ENCODE measurements around the gene HOXB2. TPM values are rescaled to one million over a fixed set of nuclear protein-coding genes. Genes with fewer than 3 reads are reported as not detected.

Gene HOXB2
- total RNA-seq, 1 donor from 2014 or later = 46.6 TPM

DNA sequence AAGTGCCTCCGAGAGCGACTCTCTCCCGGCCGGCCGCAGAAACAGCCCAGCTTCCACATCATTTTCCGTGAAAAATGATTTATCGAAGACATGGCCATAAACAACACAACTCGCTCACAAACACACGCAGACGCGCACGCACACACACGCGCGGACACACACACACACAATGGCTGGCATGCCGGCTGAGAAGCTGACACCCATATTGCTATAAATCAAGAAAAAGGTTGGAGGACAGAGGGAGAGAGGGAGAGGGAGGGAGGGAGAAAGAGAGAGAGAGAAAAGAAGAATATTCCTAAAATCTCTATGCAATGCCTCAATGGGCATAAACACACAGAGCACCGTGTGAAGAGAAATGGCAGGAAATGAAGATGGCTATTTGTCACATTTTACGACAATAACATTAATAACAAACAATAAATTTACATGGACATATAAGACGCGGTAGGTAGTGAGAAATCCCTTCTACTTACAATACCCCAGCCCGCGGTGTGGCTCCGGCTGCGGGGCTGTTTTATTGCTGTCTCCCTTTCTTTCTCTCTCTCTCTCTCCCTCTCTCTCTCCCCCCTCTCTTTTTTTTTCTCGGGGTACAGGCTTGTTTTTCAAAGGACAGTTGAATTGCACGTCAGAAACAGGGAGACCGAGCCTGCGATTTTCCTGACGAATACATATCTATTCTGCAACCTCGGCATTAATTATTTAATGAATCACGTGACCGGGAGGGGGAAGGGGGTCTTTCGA, 23.8 kb upstream of the HOXB2 start:
- peaks cover 13% of the 10 kb centered on the region for H3K36me3 Mint-ChIP-seq
- H3K27me3 Mint-ChIP-seq (ENCODE audit: low read depth) = no peaks in the 10 kb centered on the region
- no peak overlapping the region for H3K27ac Mint-ChIP-seq
- H3K9me3 Mint-ChIP-seq = no peaks in the 10 kb centered on the region
- no peak for DNase-seq (ENCODE audit: low spot score in 2 of 2, unreplicated experiment in 2 of 2)
- no peak for TF ChIP-seq CTCF (IDR thresholded peaks at IDR 0.05; ENCODE audit: unreplicated experiment)
- H3K4me3 Mint-ChIP-seq = no peak overlapping the region
- peaks cover 50% of the 10 kb centered on the region for H3K4me1 Mint-ChIP-seq

DNA sequence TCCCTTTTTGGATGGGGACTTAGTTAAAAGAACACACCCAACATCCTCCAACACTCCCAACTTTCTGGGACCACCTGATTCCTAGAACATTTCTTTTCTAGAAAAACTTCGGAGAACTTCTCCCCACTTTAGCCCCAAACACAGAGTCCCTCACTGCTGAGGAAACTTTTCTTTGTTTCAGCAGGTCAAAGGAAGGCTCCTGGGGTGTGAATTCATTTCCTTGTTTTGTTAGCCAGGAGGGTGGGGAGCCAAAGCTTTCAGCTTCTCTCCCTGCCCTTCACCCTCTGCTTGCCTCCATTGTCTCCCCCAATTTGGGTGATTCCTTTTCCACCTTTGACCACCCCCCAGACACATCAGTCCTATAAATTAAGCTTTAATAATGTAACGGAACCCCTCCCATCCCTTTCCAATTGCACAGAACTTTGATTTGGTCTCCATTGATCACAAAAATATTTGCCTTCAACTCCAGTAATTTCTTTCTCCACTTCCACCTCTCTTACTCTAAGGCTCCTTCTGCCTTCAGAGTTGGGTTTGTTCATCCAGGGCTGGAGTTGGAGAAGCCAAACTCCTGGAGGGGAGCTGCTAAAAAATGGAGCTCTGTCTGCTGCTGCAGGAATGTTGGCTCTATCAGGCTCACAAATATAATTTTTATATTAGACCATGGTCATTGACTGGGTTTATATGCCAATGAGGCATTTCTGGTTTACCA, 22.9 kb upstream of the HOXB2 start:
- H3K27me3 Mint-ChIP-seq (ENCODE audit: low read depth) = no peaks in the 10 kb centered on the region
- H3K36me3 Mint-ChIP-seq = peaks cover 9% of the 10 kb centered on the region
- no peak for DNase-seq (ENCODE audit: low spot score in 2 of 2, unreplicated experiment in 2 of 2)
- H3K4me1 Mint-ChIP-seq = peaks cover 50% of the 10 kb centered on the region
- no peak overlapping the region for H3K4me3 Mint-ChIP-seq
- H3K9me3 Mint-ChIP-seq = no peaks in the 10 kb centered on the region
- no peak overlapping the region for H3K27ac Mint-ChIP-seq
- no peak for TF ChIP-seq CTCF (IDR thresholded peaks at IDR 0.05; ENCODE audit: unreplicated experiment)

DNA sequence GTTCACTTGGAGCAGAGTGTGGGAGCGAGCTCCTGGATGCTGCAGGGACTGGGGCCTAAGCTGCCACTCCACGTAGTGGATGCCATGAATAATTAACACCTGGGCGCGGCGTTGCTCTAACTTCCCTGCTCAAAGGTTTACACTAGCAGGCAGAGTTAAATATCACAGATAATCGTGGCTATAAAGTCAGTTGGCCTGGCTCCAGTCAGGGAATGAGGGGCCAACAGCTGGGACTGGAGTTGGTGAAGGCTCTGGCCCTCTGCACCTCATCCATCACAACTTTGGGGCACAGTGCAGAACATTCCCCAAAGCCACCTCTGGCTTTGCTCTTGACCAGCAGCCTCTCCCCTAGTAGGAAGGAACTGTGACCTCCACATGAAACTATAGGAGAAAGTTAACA, 22.3 kb upstream of the HOXB2 start:
- H3K4me1 Mint-ChIP-seq = peaks cover 50% of the 10 kb centered on the region
- no peak for TF ChIP-seq CTCF (IDR thresholded peaks at IDR 0.05; ENCODE audit: unreplicated experiment)
- DNase-seq (ENCODE audit: low spot score in 2 of 2, unreplicated experiment in 2 of 2) = no peak
- H3K9me3 Mint-ChIP-seq = no peaks in the 10 kb centered on the region
- no peaks in the 10 kb centered on the region for H3K27me3 Mint-ChIP-seq (ENCODE audit: low read depth)
- H3K4me3 Mint-ChIP-seq = no peak overlapping the region
- H3K27ac Mint-ChIP-seq = no peak overlapping the region
- peaks cover 6% of the 10 kb centered on the region for H3K36me3 Mint-ChIP-seq

DNA sequence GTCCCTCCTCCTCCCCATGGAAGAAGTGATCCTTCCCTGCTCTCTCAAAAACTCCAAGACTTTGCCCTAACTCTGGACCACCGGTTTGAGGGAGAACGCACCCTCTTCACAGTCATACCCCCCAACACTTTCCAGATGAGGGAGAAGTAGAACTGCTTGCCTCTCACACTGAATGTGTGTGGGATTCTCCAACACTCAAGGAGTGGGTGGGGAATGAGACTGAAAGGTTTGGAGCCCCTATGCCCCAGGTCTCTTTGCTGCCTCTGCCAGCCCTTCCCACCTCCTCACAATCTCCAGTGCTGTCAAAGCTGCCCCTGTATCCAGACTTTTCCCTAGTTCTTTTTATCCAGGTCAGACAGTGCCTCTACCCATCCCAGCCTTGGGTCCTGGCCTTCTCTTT, 21.8 kb upstream of the HOXB2 start:
- Mint-ChIP-seq H3K9me3 (no peaks in the 10 kb centered on the region), H3K27ac (no peak overlapping the region), H3K27me3 (ENCODE audit: low read depth) (no peaks in the 10 kb centered on the region), H3K4me3 (no peak overlapping the region), H3K4me1 (peaks cover 50% of the 10 kb centered on the region), H3K36me3 (peaks cover 7% of the 10 kb centered on the region)
- DNase-seq (ENCODE audit: low spot score in 2 of 2, unreplicated experiment in 2 of 2) = no peak
- TF ChIP-seq CTCF (IDR thresholded peaks at IDR 0.05; ENCODE audit: unreplicated experiment) = no peak

DNA sequence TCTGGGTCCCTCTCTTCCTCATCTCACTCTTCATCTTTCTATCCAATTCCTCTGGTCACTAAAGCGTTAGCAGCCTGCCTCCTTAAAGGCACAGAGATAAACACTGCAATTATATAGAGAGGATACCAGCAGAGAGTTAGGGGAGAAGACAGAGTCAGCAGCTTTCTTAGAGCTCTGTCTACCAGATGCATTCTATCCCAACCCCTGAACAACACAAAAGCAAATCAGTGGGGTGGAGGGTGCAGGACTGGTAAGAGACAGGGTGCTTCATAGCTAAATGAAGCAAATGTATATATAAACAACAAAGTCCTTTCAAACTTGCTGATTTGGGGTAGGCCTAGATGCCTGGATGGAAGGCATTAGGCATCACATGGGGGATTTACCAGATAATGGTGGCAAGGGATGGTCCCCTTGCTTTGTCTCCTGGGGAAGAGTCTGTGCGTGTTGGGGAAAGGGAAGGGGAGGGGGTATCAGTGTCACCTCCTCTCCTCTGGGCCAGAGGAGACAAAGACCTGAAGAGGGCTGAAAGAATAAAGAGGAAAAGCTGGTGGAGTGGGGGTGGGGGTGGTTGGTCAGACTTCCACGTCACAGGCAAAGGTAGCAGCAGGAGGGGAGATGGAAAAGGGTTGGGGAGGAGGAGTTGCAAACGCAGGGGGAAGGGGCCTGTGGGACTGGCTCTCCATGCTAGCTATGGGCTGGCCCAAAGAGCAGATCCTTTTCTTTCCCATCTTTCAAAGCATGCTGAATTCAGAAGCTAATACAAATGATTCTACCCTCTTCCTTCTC, 21.2 kb upstream of the HOXB2 start:
- TF ChIP-seq CTCF (IDR thresholded peaks at IDR 0.05; ENCODE audit: unreplicated experiment) = no peak
- Mint-ChIP-seq H3K27me3 (ENCODE audit: low read depth) (no peaks in the 10 kb centered on the region), H3K4me3 (no peak overlapping the region), H3K36me3 (peaks cover 7% of the 10 kb centered on the region), H3K4me1 (peaks cover 50% of the 10 kb centered on the region), H3K27ac (no peak overlapping the region), H3K9me3 (no peaks in the 10 kb centered on the region)
- DNase-seq (ENCODE audit: low spot score in 2 of 2, unreplicated experiment in 2 of 2) = no peak

Measured in mesothelial cell of epicardium (in vitro differentiated cells).